Occipital lobe (tissue), 2 donors: ENCODE measurements around the gene ULBP3. TPM values are rescaled to one million over a fixed set of nuclear protein-coding genes. Genes with fewer than 3 reads are reported as not detected.

Source experiments
- DNase-seq: peaks from one replicate; lab custom pipeline; 2025; lab: John Stamatoyannopoulos, UW
- total RNA-seq: library from RNA; depleted of rRNA; stranded (reverse); fragments of >200 nt; gene quantifications from one replicate; pipeline ENCODE4 v1.2.3, GENCODE V29; 2014

The ULBP3 gene
- total RNA-seq, result 6.2 TPM

DNA sequence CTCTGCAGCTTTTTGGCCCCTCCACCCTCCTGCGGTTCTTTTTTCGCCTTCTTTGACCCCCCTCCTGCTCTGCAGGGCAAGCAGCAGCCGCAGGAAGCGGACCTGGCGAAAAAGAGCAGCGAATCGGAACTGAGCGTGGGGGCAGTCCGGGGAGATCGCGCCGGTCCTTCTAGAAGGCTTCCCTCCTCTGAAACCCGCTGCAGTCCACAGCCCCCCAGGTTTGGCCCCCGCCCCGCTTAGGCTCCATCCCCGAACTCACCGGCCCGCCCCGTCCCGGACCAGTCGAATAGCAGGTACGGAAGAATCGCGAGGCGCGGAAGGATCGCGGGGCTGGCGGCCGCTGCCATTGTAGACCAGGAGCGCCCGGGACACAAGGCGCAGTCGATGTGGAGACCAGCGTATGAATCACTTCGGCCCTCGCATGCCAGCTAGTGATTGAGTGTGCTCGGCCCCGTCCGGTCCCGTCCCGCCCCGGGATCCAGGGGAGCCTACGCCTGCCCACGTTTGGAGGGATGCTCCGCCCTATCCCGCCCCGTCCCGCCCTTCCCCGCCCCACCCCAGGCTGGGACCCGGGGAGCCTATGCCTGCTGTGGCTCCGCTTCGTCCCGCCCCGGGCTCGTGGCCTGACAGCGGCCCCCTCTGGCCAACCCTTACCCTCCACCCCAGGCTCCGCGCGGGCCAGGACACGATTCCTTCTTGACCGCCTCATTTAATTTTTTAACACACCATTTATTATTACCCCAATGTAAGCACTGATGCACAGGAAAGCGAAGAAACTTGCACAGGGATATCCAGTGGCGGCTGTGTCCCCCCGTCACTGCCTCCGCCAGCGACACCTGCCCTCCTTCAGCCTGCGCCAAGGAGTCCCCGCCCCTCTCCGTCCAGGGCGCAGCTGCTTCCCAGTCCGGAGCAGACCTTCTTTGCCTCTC lies at the start of gene ULBP3:
ULBP3 (minus strand) TSS at position 402 of the 929 bp plus-strand sequence; CDS start at position 347, 55 bp downstream.
- peak; percentile 49 for DNase-seq

- no peak for DNase-seq
These were observed 49.7 kb upstream of the ULBP3 start for GRCh38 chr6:150118627-150119026.

- DNase-seq, result no peak
These were observed 49.3 kb upstream of the ULBP3 start for GRCh38 chr6:150118203-150118602.

GRCh38 chr6:150116200-150116800 lies 47.4 kb upstream of the ULBP3 start:
- DNase-seq, result no peak

- DNase-seq, result no peak
These were observed 46.8 kb upstream of the ULBP3 start for GRCh38 chr6:150115769-150116168.

- DNase-seq, result no peak
These were observed 43.3 kb upstream of the ULBP3 start for GRCh38 chr6:150112233-150112632.

GRCh38 chr6:150102750-150103270 lies 33.9 kb upstream of the ULBP3 start:
- no peak for DNase-seq

DNA sequence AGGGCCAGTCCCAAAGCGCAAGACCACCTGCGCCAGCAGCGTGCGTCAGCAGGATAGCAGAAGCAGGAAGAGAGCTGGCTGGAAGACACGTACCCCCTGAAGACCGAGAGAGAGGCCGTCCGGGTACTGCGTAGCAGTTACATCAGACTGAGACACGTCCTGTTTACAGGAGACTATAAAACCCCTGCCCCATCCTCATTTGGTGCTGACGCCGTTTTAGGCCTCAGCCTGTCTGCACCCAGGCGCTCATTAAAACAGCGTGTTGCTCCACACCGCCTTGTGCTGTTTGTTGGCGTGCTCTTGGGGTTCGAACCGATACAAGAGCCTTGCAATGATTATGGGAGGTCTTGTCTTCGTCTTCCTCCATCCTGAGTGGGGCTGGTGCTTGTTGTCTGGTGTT lies 31.8 kb upstream of the ULBP3 start:
- no peak for DNase-seq

- DNase-seq, result no peak
These were observed 31.0 kb upstream of the ULBP3 start for GRCh38 chr6:150099953-150100352.

DNA sequence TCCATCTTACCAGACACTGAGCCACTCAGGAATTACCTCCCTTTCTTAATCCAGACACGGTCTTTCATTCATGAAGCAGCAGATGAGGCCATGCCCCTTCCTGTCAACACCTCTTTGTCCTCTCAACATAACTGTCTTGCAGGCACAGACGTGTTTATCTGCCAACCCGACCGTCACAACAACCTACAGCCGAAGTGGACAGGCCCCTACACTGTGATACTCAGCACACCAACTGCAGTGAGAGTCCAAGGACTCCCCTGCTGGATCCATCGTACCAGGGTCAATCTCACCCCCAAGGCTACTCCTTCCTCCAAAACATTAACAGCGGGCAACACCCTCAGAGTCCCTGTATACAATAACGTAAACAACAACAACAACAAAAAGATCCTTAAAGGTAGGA lies 30.6 kb upstream of the ULBP3 start:
- no peak for DNase-seq

DNA sequence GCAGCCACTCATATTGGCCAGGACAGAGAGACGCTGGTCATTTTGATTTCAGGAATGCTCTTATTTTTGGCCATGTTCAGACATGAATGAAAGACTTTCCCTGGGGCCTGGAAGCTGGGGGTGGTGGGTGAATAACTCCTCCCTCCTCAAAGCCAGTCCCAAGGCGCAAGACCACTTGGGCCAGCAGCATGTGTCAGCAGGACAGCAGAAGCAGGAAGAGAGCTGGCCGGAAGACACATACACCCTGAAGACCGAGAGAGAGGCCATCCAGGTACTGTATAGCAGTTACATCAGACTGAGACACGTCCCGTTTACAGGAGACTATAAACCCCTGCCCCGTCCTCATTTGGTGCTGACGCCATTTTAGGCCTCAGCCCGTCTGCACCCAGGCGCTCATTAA lies 29.2 kb upstream of the ULBP3 start:
- no peak for DNase-seq

GRCh38 chr6:150093397-150093796 lies 24.5 kb upstream of the ULBP3 start:
- no peak for DNase-seq

- no peak for DNase-seq
These were observed 22.6 kb upstream of the ULBP3 start for GRCh38 chr6:150091476-150091875.

- DNase-seq, result no peak
These were observed 21.4 kb upstream of the ULBP3 start for GRCh38 chr6:150090328-150090727.

- DNase-seq, result no peak
These were observed 19.7 kb upstream of the ULBP3 start for GRCh38 chr6:150088481-150089154.

GRCh38 chr6:150087336-150087735 lies 18.4 kb upstream of the ULBP3 start:
- DNase-seq, result no peak

GRCh38 chr6:150086026-150086425 lies 17.1 kb upstream of the ULBP3 start:
- no peak for DNase-seq

DNA sequence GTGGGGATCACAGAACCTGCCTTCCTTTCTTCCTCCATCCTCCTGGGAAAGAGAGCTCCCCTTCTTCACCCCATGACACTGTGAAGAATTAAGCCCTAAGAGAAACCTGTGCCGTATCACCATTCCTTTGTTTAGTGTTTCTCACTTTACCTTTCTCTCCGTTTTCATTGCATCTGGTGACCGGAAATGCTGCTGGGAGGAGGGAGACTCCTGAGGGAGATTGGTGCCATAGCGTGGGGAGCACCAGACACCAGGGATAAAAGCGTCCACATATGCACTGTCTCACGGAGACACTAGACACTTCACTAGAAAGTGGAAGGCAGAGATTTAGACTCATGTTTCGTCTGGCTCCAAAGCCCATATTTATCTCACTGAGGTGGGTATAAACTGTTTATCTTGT lies 15.5 kb upstream of the ULBP3 start:
- DNase-seq, result no peak

- no peak for DNase-seq
These were observed 14.9 kb upstream of the ULBP3 start for GRCh38 chr6:150083839-150084238.

GRCh38 chr6:150081702-150082101 lies 12.8 kb upstream of the ULBP3 start:
- DNase-seq, result no peak

DNA sequence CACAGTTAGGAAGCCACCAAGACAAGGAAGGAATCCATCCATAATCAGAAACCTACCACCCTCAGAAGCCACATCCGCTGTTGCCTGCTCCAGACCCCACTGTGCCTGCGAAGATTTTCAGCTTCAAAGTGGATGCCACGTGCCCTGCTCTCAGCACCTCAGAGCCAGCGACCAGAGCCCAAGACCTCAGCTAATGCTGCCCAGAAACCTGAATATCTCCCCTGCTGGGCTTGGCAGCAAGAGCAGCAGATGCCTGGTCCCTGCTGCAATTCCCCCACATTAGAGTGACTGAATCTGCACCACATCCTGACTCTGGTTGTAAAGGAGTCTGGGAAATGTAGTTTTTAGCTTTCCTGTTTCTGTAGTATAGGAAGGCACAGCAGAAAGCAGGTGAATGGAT lies 10.7 kb upstream of the ULBP3 start:
- no peak for DNase-seq

DNA sequence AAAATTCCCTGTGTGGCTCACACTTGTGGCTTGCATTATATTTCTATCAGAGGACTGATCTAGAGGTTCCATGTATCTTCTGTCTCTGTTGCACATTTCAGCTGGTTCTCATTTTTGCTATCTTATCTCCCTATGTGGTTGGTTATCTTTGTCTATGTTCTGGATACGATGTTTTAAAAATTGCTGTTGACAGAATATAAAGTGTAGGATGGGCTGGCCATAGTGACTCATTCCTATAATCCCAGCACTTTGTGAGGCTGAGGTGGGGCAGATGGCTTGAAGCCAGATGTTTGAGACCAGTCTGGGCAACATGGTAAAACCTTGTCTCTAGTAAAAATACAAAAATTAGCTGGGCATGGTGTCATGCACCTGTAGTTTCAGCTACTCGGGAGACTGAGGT lies 9.9 kb upstream of the ULBP3 start:
- no peak for DNase-seq
